HFFc6 (cell line): ENCODE data around the gene VSIG1. TPM values are rescaled to one million over a fixed set of nuclear protein-coding genes. Genes with fewer than 3 reads are reported as not detected.
A peak's percentile ranks its signal among the peaks of the same experiment; 100 is the strongest.

Source experiments
- DNase-seq: peaks from one replicate; pipeline ENCODE4 v3.0.0-alpha.2; 2018
- H3K27ac Mint-ChIP-seq: 2 replicates; pipeline ENCODE4 v1.8.0; 2020; ENCODE audit warnings: mild to moderate bottlenecking, mixed read lengths
- H3K27me3 Mint-ChIP-seq: 2 replicates; pipeline ENCODE4 v1.8.0; 2021; ENCODE audit warnings: mild to moderate bottlenecking, moderate library complexity, mixed read lengths; ENCODE audit not compliant: insufficient read depth
- H3K36me3 Mint-ChIP-seq: 2 replicates; pipeline ENCODE4 v1.8.0; 2021; ENCODE audit warnings: low read depth, mixed read lengths
- H3K4me1 Mint-ChIP-seq: 2 replicates; pipeline ENCODE4 v1.8.0; 2020; ENCODE audit warnings: low read depth, mixed read lengths
- H3K4me3 Mint-ChIP-seq: 2 replicates; pipeline ENCODE4 v1.8.0; 2020; ENCODE audit warnings: mild to moderate bottlenecking, moderate library complexity, mixed read lengths
- H3K9me3 Mint-ChIP-seq: 2 replicates; pipeline ENCODE4 v1.8.0; 2020; ENCODE audit warnings: mild to moderate bottlenecking, mixed read lengths
- CTCF ChIP-seq: fragments of 200-600 bp; sonication (generic); IDR thresholded peaks from 2 replicates; pipeline ENCODE4 v1.5.0; 2021; ENCODE audit warnings: antibody characterized with exemption, mild to moderate bottlenecking
- total RNA-seq, 6 experiments: library from RNA; stranded (reverse); fragmentation: NEBNext Ultra II Directional; extraction: Animal tissue kit (Norgen Biotek cat#: 25700); gene quantifications; 2 replicates in 1 of 6; 3 replicates in 5 of 6; pipeline ENCODE4 v1.2.3, GENCODE V29; 2021

Gene VSIG1
- total RNA-seq, 6 experiments from 2014 or later = not detected

- Mint-ChIP-seq H3K27me3 (no peaks in the 10 kb centered on the region; the same call in none of the 2 replicates), H3K4me1 (peaks cover 4% of the 10 kb centered on the region), H3K27ac (no peak overlapping the region), H3K36me3 (no peaks in the 10 kb centered on the region), H3K4me3 (no peak overlapping the region), H3K9me3 (no peaks in the 10 kb centered on the region)
- no peak for DNase-seq
- no peak for TF ChIP-seq CTCF
These were observed 16.0 kb upstream of the VSIG1 start for GRCh38 chrX:108028854-108029253.

GRCh38 chrX:108029928-108030711 lies 14.7 kb upstream of the VSIG1 start:
- no peaks in the 10 kb centered on the region; the same call in none of the 2 replicates for H3K27me3 Mint-ChIP-seq
- H3K9me3 Mint-ChIP-seq = no peaks in the 10 kb centered on the region
- no peak overlapping the region for H3K4me3 Mint-ChIP-seq
- H3K36me3 Mint-ChIP-seq = no peaks in the 10 kb centered on the region
- no peak for DNase-seq
- H3K4me1 Mint-ChIP-seq = peaks cover 6% of the 10 kb centered on the region
- H3K27ac Mint-ChIP-seq = no peak overlapping the region
- no peak for TF ChIP-seq CTCF

- H3K36me3 Mint-ChIP-seq = no peaks in the 10 kb centered on the region
- H3K27me3 Mint-ChIP-seq = no peaks in the 10 kb centered on the region; the same call in 1 of the 2 replicates
- H3K27ac Mint-ChIP-seq = no peak overlapping the region
These were observed 11.9 kb upstream of the VSIG1 start for GRCh38 chrX:108032944-108033343.

GRCh38 chrX:108033890-108034289 lies 11.0 kb upstream of the VSIG1 start:
- no peak for DNase-seq
- Mint-ChIP-seq H3K27me3 (no peaks in the 10 kb centered on the region; the same call in none of the 2 replicates), H3K27ac (peak overlapping the region; percentile 49; the same call in 1 of the 2 replicates), H3K4me1 (peaks cover 18% of the 10 kb centered on the region), H3K4me3 (no peak overlapping the region), H3K9me3 (no peaks in the 10 kb centered on the region), H3K36me3 (no peaks in the 10 kb centered on the region)
- no peak for TF ChIP-seq CTCF

More at GRCh38 chrX:108032944-108033343, 11.9 kb upstream of the VSIG1 start:
- DNase-seq = no peak
- peaks cover 18% of the 10 kb centered on the region for H3K4me1 Mint-ChIP-seq
- H3K4me3 Mint-ChIP-seq = no peak overlapping the region
- H3K9me3 Mint-ChIP-seq = no peaks in the 10 kb centered on the region
- no peak for TF ChIP-seq CTCF

- DNase-seq = no peak
- Mint-ChIP-seq H3K36me3 (no peaks in the 10 kb centered on the region), H3K4me1 (peaks cover 18% of the 10 kb centered on the region), H3K27ac (no peak overlapping the region), H3K9me3 (no peaks in the 10 kb centered on the region), H3K4me3 (no peak overlapping the region), H3K27me3 (no peaks in the 10 kb centered on the region; the same call in none of the 2 replicates)
- no peak for TF ChIP-seq CTCF
These were observed 10.1 kb upstream of the VSIG1 start for GRCh38 chrX:108034725-108035124.
